Calu3 (cell line): Measurements from ENCODE around the gene THADA. TPM values are rescaled to one million over a fixed set of nuclear protein-coding genes. Genes with fewer than 3 reads are reported as not detected.

Source experiments
- BruUV-seq: library from RNA; stranded (reverse); fragments of 400-500 nt; replicated peaks from 2 replicates; lab custom pipeline; 2021; lab: Mats Ljungman, UMichigan
- CTCF ChIA-PET: fragments of 300-600 bp; sonication (Branson Sonifier 250); formaldehyde crosslinking; loops from one replicate; lab custom pipeline; 2022; ENCODE audit warnings: antibody characterized with exemption; lab: Charles Lee
- DNase-seq: peaks from one replicate; pipeline ENCODE4 v3.0.0; 2022
- H3K27ac Mint-ChIP-seq: one replicate; pipeline ENCODE4 v1.8.0; 2022; ENCODE audit warnings: mixed read lengths; ENCODE audit not compliant: unreplicated experiment
- H3K27me3 Mint-ChIP-seq: one replicate; pipeline ENCODE4 v1.8.0; 2022; ENCODE audit warnings: mixed read lengths; ENCODE audit not compliant: unreplicated experiment
- H3K36me3 Mint-ChIP-seq: one replicate; pipeline ENCODE4 v1.8.0; 2022; ENCODE audit warnings: mild to moderate bottlenecking, moderate library complexity, mixed read lengths; ENCODE audit not compliant: insufficient read depth, unreplicated experiment
- H3K4me1 Mint-ChIP-seq: one replicate; pipeline ENCODE4 v1.8.0; 2022; ENCODE audit warnings: mild to moderate bottlenecking, low read depth, mixed read lengths; ENCODE audit not compliant: unreplicated experiment
- H3K4me3 Mint-ChIP-seq: one replicate; pipeline ENCODE4 v1.8.0; 2022; ENCODE audit warnings: mild to moderate bottlenecking, low read depth, moderate library complexity, mixed read lengths; ENCODE audit not compliant: unreplicated experiment
- H3K9me3 Mint-ChIP-seq: one replicate; pipeline ENCODE4 v1.8.0; 2022; ENCODE audit warnings: low read depth, mixed read lengths; ENCODE audit not compliant: unreplicated experiment
- intact Hi-C: fragments of 100-400 bp; cut with micrococcal nuclease; formaldehyde crosslinking; loops from one replicate; pipeline ENCODE4 v1.10.0; 2022; ENCODE audit not compliant: unreplicated experiment
- total RNA-seq: library from RNA; stranded (reverse); gene quantifications from 2 replicates; pipeline ENCODE4 v1.2.3, GENCODE V29; 2022
- TF ChIP-seq, protein P1 (sequence below): fragments of 200-600 bp; IDR thresholded peaks from one replicate; pipeline ENCODE4 v1.8.0; 2022; ENCODE audit warnings: antibody characterized with exemption; ENCODE audit not compliant: unreplicated experiment

THADA gene
- total RNA-seq, 1 experiment from 2014 or later: 35.5 TPM

- no TSS peak for BruUV-seq
- intact Hi-C loops: no loop called here
- no peaks in the 10 kb centered on the region for H3K27me3 Mint-ChIP-seq
- no peak overlapping the region for H3K27ac Mint-ChIP-seq
- H3K36me3 Mint-ChIP-seq: peaks cover 5% of the 10 kb centered on the region
- CTCF ChIA-PET: interaction anchor here (0.5 kb wide), 1 partner anchor 358 kb away, joined by 3 read pairs; no protein-coding TSS in a partner anchor
- no peak for DNase-seq
- H3K4me1 Mint-ChIP-seq: peaks cover 39% of the 10 kb centered on the region
- TF ChIP-seq, protein P1, sequence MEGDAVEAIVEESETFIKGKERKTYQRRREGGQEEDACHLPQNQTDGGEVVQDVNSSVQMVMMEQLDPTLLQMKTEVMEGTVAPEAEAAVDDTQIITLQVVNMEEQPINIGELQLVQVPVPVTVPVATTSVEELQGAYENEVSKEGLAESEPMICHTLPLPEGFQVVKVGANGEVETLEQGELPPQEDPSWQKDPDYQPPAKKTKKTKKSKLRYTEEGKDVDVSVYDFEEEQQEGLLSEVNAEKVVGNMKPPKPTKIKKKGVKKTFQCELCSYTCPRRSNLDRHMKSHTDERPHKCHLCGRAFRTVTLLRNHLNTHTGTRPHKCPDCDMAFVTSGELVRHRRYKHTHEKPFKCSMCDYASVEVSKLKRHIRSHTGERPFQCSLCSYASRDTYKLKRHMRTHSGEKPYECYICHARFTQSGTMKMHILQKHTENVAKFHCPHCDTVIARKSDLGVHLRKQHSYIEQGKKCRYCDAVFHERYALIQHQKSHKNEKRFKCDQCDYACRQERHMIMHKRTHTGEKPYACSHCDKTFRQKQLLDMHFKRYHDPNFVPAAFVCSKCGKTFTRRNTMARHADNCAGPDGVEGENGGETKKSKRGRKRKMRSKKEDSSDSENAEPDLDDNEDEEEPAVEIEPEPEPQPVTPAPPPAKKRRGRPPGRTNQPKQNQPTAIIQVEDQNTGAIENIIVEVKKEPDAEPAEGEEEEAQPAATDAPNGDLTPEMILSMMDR: no peak
- H3K9me3 Mint-ChIP-seq: no peaks in the 10 kb centered on the region
- H3K4me3 Mint-ChIP-seq: no peak overlapping the region
Observed at GRCh38 chr2:43203373-43203772, 392.5 kb downstream of the THADA start.

DNA sequence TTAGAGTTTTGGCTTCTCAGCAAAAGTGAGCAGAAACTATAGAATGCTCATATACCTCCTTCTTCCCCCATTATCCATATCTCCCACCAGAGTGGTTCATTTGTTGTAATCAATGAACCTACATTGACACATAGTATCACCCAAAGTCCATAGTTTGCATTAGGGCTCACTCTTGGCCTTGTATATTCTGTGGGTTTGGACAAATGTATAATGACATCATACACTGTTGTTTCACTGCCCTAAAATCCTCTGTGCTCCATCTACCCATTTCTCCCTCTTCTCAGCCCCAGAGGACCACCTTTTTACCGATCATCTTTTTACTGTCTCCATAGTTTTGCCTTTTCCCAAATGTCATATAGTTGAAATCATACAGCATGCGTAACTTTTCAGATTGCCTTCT is 393.5 kb downstream of the THADA start:
- H3K27me3 Mint-ChIP-seq: no peaks in the 10 kb centered on the region
- CTCF ChIA-PET: no interaction called here

GRCh38 chr2:43201497-43201896 is 394.3 kb downstream of the THADA start:
- no peak overlapping the region for H3K4me3 Mint-ChIP-seq

More for the DNA sequence above, 393.5 kb downstream of the THADA start:
- Mint-ChIP-seq H3K36me3 (peaks cover 5% of the 10 kb centered on the region), H3K9me3 (no peaks in the 10 kb centered on the region), H3K4me1 (peaks cover 34% of the 10 kb centered on the region), H3K4me3 (no peak overlapping the region), H3K27ac (no peak overlapping the region)
- TF ChIP-seq, protein P1: no peak
- DNase-seq: no peak
- intact Hi-C loops: no loop called here
- no TSS peak for BruUV-seq

DNA sequence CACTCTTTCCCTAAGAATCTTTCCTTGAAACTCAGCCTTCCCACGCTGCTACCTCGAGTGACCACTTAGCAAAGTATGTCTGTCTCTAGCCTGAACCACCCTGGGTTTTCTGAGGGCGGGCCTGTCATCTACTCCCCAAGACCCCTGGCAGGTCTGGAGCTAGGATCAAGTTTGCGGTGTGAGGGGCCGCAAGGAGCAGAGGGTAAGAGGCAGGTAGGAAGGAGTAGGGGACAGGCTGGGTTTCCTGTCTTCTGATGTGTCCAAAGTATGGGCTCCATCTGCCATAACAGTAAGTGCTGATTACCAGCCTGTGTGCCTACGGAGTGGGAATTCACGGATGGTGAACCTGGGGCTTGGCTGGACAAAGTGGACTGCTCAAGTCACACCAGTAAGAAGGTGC is 394.8 kb downstream of the THADA start:
- no peaks in the 10 kb centered on the region for H3K27me3 Mint-ChIP-seq
- no TSS peak for BruUV-seq
- H3K4me1 Mint-ChIP-seq: peaks cover 37% of the 10 kb centered on the region
- DNase-seq: no peak
- H3K9me3 Mint-ChIP-seq: no peaks in the 10 kb centered on the region
- CTCF ChIA-PET: no interaction called here
- TF ChIP-seq, protein P1: no peak
- intact Hi-C loops: no loop called here
- no peak overlapping the region for H3K4me3 Mint-ChIP-seq
- peak overlapping the region; percentile 38 for H3K27ac Mint-ChIP-seq
- H3K36me3 Mint-ChIP-seq: peaks cover 5% of the 10 kb centered on the region

More at GRCh38 chr2:43201497-43201896, 394.3 kb downstream of the THADA start:
- H3K9me3 Mint-ChIP-seq: no peaks in the 10 kb centered on the region
- intact Hi-C loops: no loop called here
- DNase-seq: no peak
- no TSS peak for BruUV-seq
- no peaks in the 10 kb centered on the region for H3K27me3 Mint-ChIP-seq
- CTCF ChIA-PET: no interaction called here
- H3K36me3 Mint-ChIP-seq: peaks cover 5% of the 10 kb centered on the region
- H3K27ac Mint-ChIP-seq: no peak overlapping the region
- peaks cover 38% of the 10 kb centered on the region for H3K4me1 Mint-ChIP-seq
- TF ChIP-seq, protein P1: no peak
